ENCODE data around the gene TPK1.

TPK1 gene

GRCh38 chr7:144524271-144524670 is 311.6 kb downstream of the TPK1 start:
- no peak for DNase-seq

GRCh38 chr7:144523621-144524020 is 312.2 kb downstream of the TPK1 start:
- DNase-seq, result no peak

- DNase-seq, result peak in 1 of 2 donors; percentile 3
These were observed 315.9 kb downstream of the TPK1 start for GRCh38 chr7:144519925-144520324.

- no peak for DNase-seq
These were observed 317.5 kb downstream of the TPK1 start for GRCh38 chr7:144518360-144518759.

GRCh38 chr7:144517749-144518148 is 318.1 kb downstream of the TPK1 start:
- no peak for DNase-seq

GRCh38 chr7:144516729-144517525 is 318.9 kb downstream of the TPK1 start:
- DNase-seq, result no peak

- DNase-seq, result peak in 1 of 2 donors; percentile 36
These were observed 322.5 kb downstream of the TPK1 start for GRCh38 chr7:144513334-144513733.

GRCh38 chr7:144510621-144511020 is 325.2 kb downstream of the TPK1 start:
- DNase-seq, result no peak

- DNase-seq, result no peak
These were observed 327.2 kb downstream of the TPK1 start for GRCh38 chr7:144508702-144509101.

GRCh38 chr7:144503215-144503614 is 332.6 kb downstream of the TPK1 start:
- no peak for DNase-seq

GRCh38 chr7:144500225-144500624 is 335.6 kb downstream of the TPK1 start:
- DNase-seq, result no peak

- no peak for DNase-seq
These were observed 338.6 kb downstream of the TPK1 start for GRCh38 chr7:144497282-144497681.

- no peak for DNase-seq
These were observed 341.5 kb downstream of the TPK1 start for GRCh38 chr7:144494355-144494754.

GRCh38 chr7:144489504-144489903 is 346.3 kb downstream of the TPK1 start:
- DNase-seq, result no peak

- no peak for DNase-seq
These were observed 346.9 kb downstream of the TPK1 start for GRCh38 chr7:144488977-144489376.

GRCh38 chr7:144487901-144488300 is 348.0 kb downstream of the TPK1 start:
- no peak for DNase-seq

GRCh38 chr7:144484445-144484844 is 351.4 kb downstream of the TPK1 start:
- no peak for DNase-seq

GRCh38 chr7:144483189-144483588 is 352.7 kb downstream of the TPK1 start:
- no peak for DNase-seq

- DNase-seq, result no peak
These were observed 354.0 kb downstream of the TPK1 start for GRCh38 chr7:144481833-144482232.

GRCh38 chr7:144477348-144477747 is 358.5 kb downstream of the TPK1 start:
- no peak for DNase-seq

GRCh38 chr7:144474800-144475615 is 360.8 kb downstream of the TPK1 start:
- DNase-seq, result no peak

GRCh38 chr7:144474363-144474762 is 361.5 kb downstream of the TPK1 start:
- DNase-seq, result no peak

- DNase-seq, result no peak
These were observed 361.9 kb downstream of the TPK1 start for GRCh38 chr7:144473908-144474307.

GRCh38 chr7:144470078-144470477 is 365.8 kb downstream of the TPK1 start:
- no peak for DNase-seq
